Dedifferentiated amniotic fluid mesenchymal stem cell (primary cell): ENCODE data around the gene INO80.

ENCODE experiments used
- DNase-seq: peaks from one replicate; pipeline ENCODE4 v3.0.0-alpha.2; 2016; ENCODE audit errors: extremely low spot score

The INO80 gene

DNA sequence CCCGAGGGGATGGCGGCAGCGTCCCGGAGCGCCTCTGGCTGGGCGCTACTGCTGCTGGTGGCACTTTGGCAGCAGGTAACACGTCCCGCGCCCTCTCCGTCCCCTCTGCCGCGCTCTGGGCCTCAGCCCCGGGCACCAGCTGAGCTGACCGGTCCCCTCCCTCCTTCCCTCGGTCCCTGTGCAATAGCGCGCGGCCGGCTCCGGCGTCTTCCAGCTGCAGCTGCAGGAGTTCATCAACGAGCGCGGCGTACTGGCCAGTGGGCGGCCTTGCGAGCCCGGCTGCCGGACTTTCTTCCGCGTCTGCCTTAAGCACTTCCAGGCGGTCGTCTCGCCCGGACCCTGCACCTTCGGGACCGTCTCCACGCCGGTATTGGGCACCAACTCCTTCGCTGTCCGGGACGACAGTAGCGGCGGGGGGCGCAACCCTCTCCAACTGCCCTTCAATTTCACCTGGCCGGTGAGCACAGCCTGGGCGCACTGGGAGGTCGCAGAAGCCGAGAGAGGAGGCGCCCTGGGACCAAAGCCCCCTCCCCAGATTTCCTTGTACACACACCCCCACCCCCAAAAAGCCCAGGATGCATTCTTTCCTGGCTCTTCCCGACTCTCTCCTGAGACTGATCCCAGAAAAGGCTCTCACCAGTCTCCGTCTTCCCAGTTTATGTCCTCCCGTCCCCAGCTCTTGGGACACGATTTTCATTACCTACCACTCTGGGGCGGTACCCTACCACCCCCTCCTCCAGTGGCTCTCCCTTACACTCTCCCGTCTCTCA is 186.2 kb downstream of the INO80 start:
- peak; percentile 33 for DNase-seq
